WTC11 (cell line): ENCODE data around the gene ANKRD1.

ENCODE experiments used
- CREB1 ChIP-seq: sonication (generic); formaldehyde crosslinking; IDR thresholded peaks from 2 replicates; pipeline ENCODE4 v1.8.0; 2023; ENCODE audit warnings: mild to moderate bottlenecking, missing genetic modification reagents
- CTCF ChIP-seq: fragments of 200-600 bp; IDR thresholded peaks from 2 replicates; pipeline ENCODE4 v1.8.0; 2022; ENCODE audit warnings: antibody characterized with exemption
- E2F5 ChIP-seq: sonication (generic); formaldehyde crosslinking; IDR thresholded peaks from 2 replicates; pipeline ENCODE4 v1.8.1; 2022; ENCODE audit warnings: mild to moderate bottlenecking, moderate library complexity, missing genetic modification reagents
- HMGXB4 ChIP-seq: sonication (generic); formaldehyde crosslinking; IDR thresholded peaks from 2 replicates; pipeline ENCODE4 v1.8.1; 2023; ENCODE audit warnings: mild to moderate bottlenecking, moderate library complexity, missing genetic modification reagents
- MAX ChIP-seq: sonication (generic); formaldehyde crosslinking; IDR thresholded peaks from 2 replicates; pipeline ENCODE4 v1.8.0; 2022; ENCODE audit warnings: mild to moderate bottlenecking, missing genetic modification reagents
- NR1H2 ChIP-seq: sonication (generic); formaldehyde crosslinking; IDR thresholded peaks from 2 replicates; pipeline ENCODE4 v1.9.0; 2021; ENCODE audit warnings: mild to moderate bottlenecking, moderate library complexity, missing genetic modification reagents
- PRDM15 ChIP-seq: sonication (generic); formaldehyde crosslinking; IDR thresholded peaks from 2 replicates; pipeline ENCODE4 v1.8.0; 2022; ENCODE audit warnings: missing genetic modification reagents
- PREB ChIP-seq: sonication (generic); formaldehyde crosslinking; IDR thresholded peaks from 2 replicates; pipeline ENCODE4 v1.8.1; 2022; ENCODE audit warnings: mild to moderate bottlenecking, missing genetic modification reagents, moderate library complexity, borderline replicate concordance
- SP1 ChIP-seq: sonication (generic); formaldehyde crosslinking; conservative IDR thresholded peaks from 2 replicates; pipeline ENCODE4 v1.8.1; 2022; ENCODE audit warnings: missing genetic modification reagents
- TCF7 ChIP-seq: sonication (generic); formaldehyde crosslinking; IDR thresholded peaks from 2 replicates; pipeline ENCODE4 v1.8.0; 2022; ENCODE audit warnings: mild to moderate bottlenecking, low read depth, missing genetic modification reagents, moderate library complexity
- TP53 ChIP-seq: sonication (generic); formaldehyde crosslinking; IDR thresholded peaks from 2 replicates; pipeline ENCODE4 v1.8.1; 2023; ENCODE audit warnings: mild to moderate bottlenecking, missing genetic modification reagents
- TF ChIP-seq, protein P1 (sequence below): sonication (generic); formaldehyde crosslinking; conservative IDR thresholded peaks from 2 replicates; pipeline ENCODE4 v1.8.1; 2022; ENCODE audit warnings: mild to moderate bottlenecking, missing genetic modification reagents
- TF ChIP-seq, protein P2 (sequence below): fragments of 250-450 bp; sonication (Bioruptor Pico); IDR thresholded peaks from 2 replicates; pipeline ENCODE4 v1.9.0; 2021; ENCODE audit warnings: mild to moderate bottlenecking, borderline replicate concordance

DNA sequence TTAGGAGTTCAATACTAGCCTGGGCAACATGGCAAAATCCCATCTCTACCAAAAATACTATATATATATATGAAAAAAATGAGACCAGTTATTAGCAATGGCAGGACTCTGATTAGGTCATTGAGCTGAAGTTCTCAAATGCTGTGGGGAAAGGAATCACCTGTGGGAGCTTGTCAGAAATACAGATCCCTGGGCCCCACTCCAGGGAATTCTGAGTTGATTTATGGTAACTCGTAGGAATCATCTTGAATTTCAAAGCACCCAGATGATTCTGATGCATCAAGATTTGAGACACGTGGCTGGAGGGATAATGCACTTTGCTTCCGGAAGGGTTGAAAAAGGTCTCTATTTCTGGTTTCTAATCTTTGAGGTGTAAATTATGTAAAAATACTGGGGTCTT, 1.0 kb upstream of the ANKRD1 start:
- TF ChIP-seq MAX (CRISPR knock-in tag): no peak
- TF ChIP-seq, protein P1, sequence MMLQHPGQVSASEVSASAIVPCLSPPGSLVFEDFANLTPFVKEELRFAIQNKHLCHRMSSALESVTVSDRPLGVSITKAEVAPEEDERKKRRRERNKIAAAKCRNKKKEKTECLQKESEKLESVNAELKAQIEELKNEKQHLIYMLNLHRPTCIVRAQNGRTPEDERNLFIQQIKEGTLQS (CRISPR knock-in tag): no peak
- no peak for TF ChIP-seq TCF7 (CRISPR knock-in tag)
- TF ChIP-seq HMGXB4 (CRISPR knock-in tag): no peak
- TF ChIP-seq CREB1 (CRISPR knock-in tag): no peak
- no peak for TF ChIP-seq CTCF
- TF ChIP-seq, protein P2, sequence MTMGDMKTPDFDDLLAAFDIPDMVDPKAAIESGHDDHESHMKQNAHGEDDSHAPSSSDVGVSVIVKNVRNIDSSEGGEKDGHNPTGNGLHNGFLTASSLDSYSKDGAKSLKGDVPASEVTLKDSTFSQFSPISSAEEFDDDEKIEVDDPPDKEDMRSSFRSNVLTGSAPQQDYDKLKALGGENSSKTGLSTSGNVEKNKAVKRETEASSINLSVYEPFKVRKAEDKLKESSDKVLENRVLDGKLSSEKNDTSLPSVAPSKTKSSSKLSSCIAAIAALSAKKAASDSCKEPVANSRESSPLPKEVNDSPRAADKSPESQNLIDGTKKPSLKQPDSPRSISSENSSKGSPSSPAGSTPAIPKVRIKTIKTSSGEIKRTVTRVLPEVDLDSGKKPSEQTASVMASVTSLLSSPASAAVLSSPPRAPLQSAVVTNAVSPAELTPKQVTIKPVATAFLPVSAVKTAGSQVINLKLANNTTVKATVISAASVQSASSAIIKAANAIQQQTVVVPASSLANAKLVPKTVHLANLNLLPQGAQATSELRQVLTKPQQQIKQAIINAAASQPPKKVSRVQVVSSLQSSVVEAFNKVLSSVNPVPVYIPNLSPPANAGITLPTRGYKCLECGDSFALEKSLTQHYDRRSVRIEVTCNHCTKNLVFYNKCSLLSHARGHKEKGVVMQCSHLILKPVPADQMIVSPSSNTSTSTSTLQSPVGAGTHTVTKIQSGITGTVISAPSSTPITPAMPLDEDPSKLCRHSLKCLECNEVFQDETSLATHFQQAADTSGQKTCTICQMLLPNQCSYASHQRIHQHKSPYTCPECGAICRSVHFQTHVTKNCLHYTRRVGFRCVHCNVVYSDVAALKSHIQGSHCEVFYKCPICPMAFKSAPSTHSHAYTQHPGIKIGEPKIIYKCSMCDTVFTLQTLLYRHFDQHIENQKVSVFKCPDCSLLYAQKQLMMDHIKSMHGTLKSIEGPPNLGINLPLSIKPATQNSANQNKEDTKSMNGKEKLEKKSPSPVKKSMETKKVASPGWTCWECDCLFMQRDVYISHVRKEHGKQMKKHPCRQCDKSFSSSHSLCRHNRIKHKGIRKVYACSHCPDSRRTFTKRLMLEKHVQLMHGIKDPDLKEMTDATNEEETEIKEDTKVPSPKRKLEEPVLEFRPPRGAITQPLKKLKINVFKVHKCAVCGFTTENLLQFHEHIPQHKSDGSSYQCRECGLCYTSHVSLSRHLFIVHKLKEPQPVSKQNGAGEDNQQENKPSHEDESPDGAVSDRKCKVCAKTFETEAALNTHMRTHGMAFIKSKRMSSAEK (CRISPR knock-in tag): no peak
- no peak for TF ChIP-seq PREB
- TF ChIP-seq TP53 (CRISPR knock-in tag): no peak
- TF ChIP-seq PRDM15 (CRISPR knock-in tag): no peak
- no peak for TF ChIP-seq NR1H2 (CRISPR knock-in tag)
- TF ChIP-seq E2F5 (CRISPR knock-in tag): no peak
- no peak for TF ChIP-seq SP1
